K562 (cell line): Measurements from ENCODE around the gene SLC5A2. TPM values are rescaled to one million over a fixed set of nuclear protein-coding genes. Genes with fewer than 3 reads are reported as not detected.

ENCODE experiments used
- ATF1 ChIP-seq, 2 experiments: fragments of 450-650 bp in 1 of 2; IDR thresholded peaks; 2 replicates each; pipeline ENCODE4 v1.6.1; 2016; ENCODE audit warnings: missing compliant biosample characterization in 1 of 2, missing genetic modification characterization in 1 of 2
- BCL6 ChIP-seq: fragments of 250-450 bp; sonication (Bioruptor Pico); IDR thresholded peaks from 2 replicates; pipeline ENCODE4 v1.4.0; 2020
- CBX3 ChIP-seq, 2 experiments: IDR thresholded peaks; 1 replicate in 1 of 2; 2 replicates in 1 of 2; pipeline ENCODE4 v1.6.1; 2012; ENCODE audit warnings: inconsistent platforms in 2 of 2, low read length in 2 of 2, borderline replicate concordance in 1 of 2, control low read depth in 1 of 2
- CBX8 ChIP-seq: fragments of 200-600 bp; sonication (generic); IDR thresholded peaks from 2 replicates; pipeline ENCODE4 v1.6.1; 2012; ENCODE audit warnings: borderline replicate concordance, mixed run types, low read depth, mild to moderate bottlenecking, moderate library complexity, mixed read lengths, low read length, control low read depth, inconsistent platforms; ENCODE audit not compliant: poor library complexity, severe bottlenecking; ENCODE audit errors: extremely low read depth
- CHCHD3 ChIP-seq: fragments of 250-450 bp; sonication (Bioruptor Pico); IDR thresholded peaks from 2 replicates; pipeline ENCODE4 v2.1.2; 2022; ENCODE audit warnings: mild to moderate bottlenecking
- EZH2 ChIP-seq: IDR thresholded peaks from 2 replicates; pipeline ENCODE4 v1.6.1; 2012; ENCODE audit warnings: low read depth, mild to moderate bottlenecking, inconsistent platforms, low read length, borderline replicate concordance
- HNRNPUL1 ChIP-seq: fragments of 200-400 bp; formaldehyde crosslinking; IDR thresholded peaks from 2 replicates; pipeline ENCODE4 v1.6.1; 2017; ENCODE audit warnings: low read length
- NCOA2 ChIP-seq, 2 experiments: fragments of 450-650 bp; IDR thresholded peaks; 2 replicates each; pipeline ENCODE4 v1.6.1; 2018; ENCODE audit warnings: mild to moderate bottlenecking in 2 of 2, moderate library complexity in 1 of 2; ENCODE audit not compliant: partially characterized antibody in 2 of 2
- PTTG1 ChIP-seq: fragments of 450-650 bp; IDR thresholded peaks from 2 replicates; pipeline ENCODE4 v1.6.1; 2016; ENCODE audit warnings: low read depth, mild to moderate bottlenecking, missing genetic modification characterization, missing compliant biosample characterization
- RBM25 ChIP-seq: fragments of 200-400 bp; formaldehyde crosslinking; IDR thresholded peaks from 2 replicates; pipeline ENCODE4 v1.6.1; 2018; ENCODE audit warnings: low read length, low read depth, moderate library complexity; ENCODE audit not compliant: severe bottlenecking
- XRCC5 ChIP-seq: fragments of 200-400 bp; formaldehyde crosslinking; IDR thresholded peaks from 2 replicates; pipeline ENCODE4 v1.6.1; 2017; ENCODE audit warnings: low read depth, mild to moderate bottlenecking, low read length
- ZNF239 ChIP-seq: fragments of 250-450 bp; sonication (Bioruptor Pico); IDR thresholded peaks from 2 replicates; pipeline ENCODE4 v1.4.0; 2020; ENCODE audit warnings: mild to moderate bottlenecking
- ZNF785 ChIP-seq: fragments of 250-450 bp; sonication (Bioruptor Pico); IDR thresholded peaks from 2 replicates; pipeline ENCODE4 v1.4.0; 2020; ENCODE audit warnings: mild to moderate bottlenecking
- polyA plus RNA-seq, 8 experiments: library from polyadenylated mRNA; depleted of rRNA in 4 of 8; stranded (reverse) in 5 of 8; unstranded in 3 of 8; fragments of >200 nt; fragmentation: Nextera tagmentation in 2 of 8; fragmentation: Illumina TruSeq in 1 of 8; extraction: Ambion mirVana in 2 of 8; extraction: Trizol in 1 of 8; gene quantifications; 2 replicates each; pipeline versions ENCODE4 v1.2.1 to v1.2.3, GENCODE V29; 2011 to 2014; ENCODE audit warnings: inconsistent platforms in 1 of 8, missing spikeins in 1 of 8
- total RNA-seq, 7 experiments: library from RNA; depleted of rRNA in 6 of 7; stranded (reverse); fragments of >200 nt in 6 of 7; fragmentation: Illumina TruSeq in 2 of 7; extraction: Trizol in 2 of 7; gene quantifications; 2 replicates each; pipeline versions ENCODE4 v1.2.1 to v1.2.3, GENCODE V29; 2011 to 2021; ENCODE audit warnings: low replicate concordance in 1 of 7
- TF ChIP-seq, protein P1 (sequence below), 3 experiments: IDR thresholded peaks in 2 of 3; conservative IDR thresholded peaks in 1 of 3; 2 replicates each; pipeline ENCODE4 v1.5.1; 2011 to 2012; ENCODE audit warnings: low read length in 3 of 3, mild to moderate bottlenecking in 3 of 3, control low read depth in 2 of 3, improper control_type of control experiment in 1 of 3, inconsistent platforms in 1 of 3, low read depth in 1 of 3, mixed read lengths in 1 of 3, moderate library complexity in 1 of 3; ENCODE audit not compliant: insufficient read depth in 2 of 3
- TF ChIP-seq, protein P2 (sequence below), 2 experiments: IDR thresholded peaks; 2 replicates each; pipeline ENCODE4 v1.6.1; 2011; ENCODE audit warnings: borderline replicate concordance in 1 of 2, control low read depth in 1 of 2, low read depth in 1 of 2, low read length in 1 of 2, mild to moderate bottlenecking in 1 of 2, mixed read lengths in 1 of 2, moderate library complexity in 1 of 2; ENCODE audit not compliant: insufficient read depth in 1 of 2, insufficient read length in 1 of 2, poor library complexity in 1 of 2, severe bottlenecking in 1 of 2; ENCODE audit errors: extremely low read depth in 1 of 2
- TF ChIP-seq, protein P3 (sequence below): sonication (generic); formaldehyde crosslinking; IDR thresholded peaks from 2 replicates; pipeline ENCODE4 v1.8.1; 2023; ENCODE audit warnings: mild to moderate bottlenecking, missing genetic modification reagents
- TF ChIP-seq, protein P4 (sequence below): fragments of 450-650 bp; conservative IDR thresholded peaks from 2 replicates; pipeline ENCODE4 v1.6.1; 2016; ENCODE audit warnings: missing genetic modification characterization, low read depth, mild to moderate bottlenecking, missing compliant biosample characterization, moderate library complexity
- TF ChIP-seq, protein P5 (sequence below): fragments of 250-450 bp; sonication (Bioruptor Pico); IDR thresholded peaks from 2 replicates; pipeline ENCODE4 v1.4.0; 2020; ENCODE audit warnings: borderline replicate concordance

SLC5A2 gene
- total and polyA plus RNA-seq, 9 of the 15 experiments (the other 6 are each of a cell fraction or from before 2014, with no cell fraction given) = 0.07 to 2.7 (median 2.2) TPM; not detected in 6

DNA sequence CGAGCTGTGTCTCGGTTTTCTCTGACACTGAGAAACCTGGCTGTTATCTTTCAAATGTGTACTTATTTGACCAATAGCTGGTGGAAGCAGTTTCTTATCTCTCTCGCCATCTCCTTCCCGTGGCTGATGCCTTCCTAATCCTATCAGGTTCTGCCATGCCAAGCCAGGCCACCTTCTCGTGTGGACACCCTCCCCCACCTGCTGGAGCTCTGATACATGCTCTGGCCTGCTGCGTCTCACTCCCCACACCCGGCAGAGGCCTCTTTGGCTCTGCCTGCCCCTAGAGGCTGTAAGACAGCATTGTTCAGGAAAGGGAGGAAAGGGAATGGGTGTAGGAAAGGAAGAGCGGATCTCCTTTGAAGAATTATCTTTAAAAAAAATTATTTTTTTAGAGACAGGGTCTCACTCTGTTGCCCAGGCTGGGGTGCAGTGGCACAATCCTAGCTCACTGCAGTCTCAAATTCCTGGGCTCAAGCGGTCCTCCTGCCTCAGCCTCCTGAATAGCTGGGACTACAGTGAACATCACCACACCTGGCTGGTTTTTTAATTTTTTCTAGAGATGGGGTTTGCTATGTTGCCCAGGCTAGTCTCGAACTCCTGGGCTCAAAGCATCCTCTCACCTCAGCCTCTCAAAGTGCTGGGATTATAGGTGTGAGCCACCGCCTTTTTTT is 31.1 kb upstream of the SLC5A2 start (continued):
- TF ChIP-seq NCOA2 (IDR thresholded peaks at IDR 0.05; ENCODE audit: partially characterized antibody in 2 of 2) (no peak), RBM25 (peak; percentile 11), PTTG1 (tag) (no peak), ZNF785 (CRISPR knock-in tag) (no peak), ATF1 (CRISPR knock-in tag; IDR thresholded peaks at IDR 0.05) (no peak), ATF1 (tag; IDR thresholded peaks at IDR 0.05) (peak; percentile 42; the same call in 1 of the 2 replicates), CHCHD3 (CRISPR knock-in tag) (no peak), ZNF239 (CRISPR knock-in tag) (no peak), EZH2 (no peak), XRCC5 (peak; percentile 24; the same call in 1 of the 2 replicates), BCL6 (no peak), CBX8 (no peak), CBX3 (IDR thresholded peaks at IDR 0.05; ENCODE audit: borderline replicate concordance in 1 of 2, low read length in 2 of 2) (peak in 1 of 2 experiments; percentile 52; a peak in 1 of 3 replicates), HNRNPUL1 (no peak)
- TF ChIP-seq, protein P1, sequence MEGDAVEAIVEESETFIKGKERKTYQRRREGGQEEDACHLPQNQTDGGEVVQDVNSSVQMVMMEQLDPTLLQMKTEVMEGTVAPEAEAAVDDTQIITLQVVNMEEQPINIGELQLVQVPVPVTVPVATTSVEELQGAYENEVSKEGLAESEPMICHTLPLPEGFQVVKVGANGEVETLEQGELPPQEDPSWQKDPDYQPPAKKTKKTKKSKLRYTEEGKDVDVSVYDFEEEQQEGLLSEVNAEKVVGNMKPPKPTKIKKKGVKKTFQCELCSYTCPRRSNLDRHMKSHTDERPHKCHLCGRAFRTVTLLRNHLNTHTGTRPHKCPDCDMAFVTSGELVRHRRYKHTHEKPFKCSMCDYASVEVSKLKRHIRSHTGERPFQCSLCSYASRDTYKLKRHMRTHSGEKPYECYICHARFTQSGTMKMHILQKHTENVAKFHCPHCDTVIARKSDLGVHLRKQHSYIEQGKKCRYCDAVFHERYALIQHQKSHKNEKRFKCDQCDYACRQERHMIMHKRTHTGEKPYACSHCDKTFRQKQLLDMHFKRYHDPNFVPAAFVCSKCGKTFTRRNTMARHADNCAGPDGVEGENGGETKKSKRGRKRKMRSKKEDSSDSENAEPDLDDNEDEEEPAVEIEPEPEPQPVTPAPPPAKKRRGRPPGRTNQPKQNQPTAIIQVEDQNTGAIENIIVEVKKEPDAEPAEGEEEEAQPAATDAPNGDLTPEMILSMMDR (IDR thresholded peaks at IDR 0.05 in 2 of 3, conservative IDR thresholded peaks at IDR 0.05 in 1 of 3; ENCODE audit: insufficient read depth in 2 of 3, low read depth in 1 of 3, low read length in 3 of 3) = peak; percentile 80 to 92 (median 83)
- TF ChIP-seq, protein P2, sequence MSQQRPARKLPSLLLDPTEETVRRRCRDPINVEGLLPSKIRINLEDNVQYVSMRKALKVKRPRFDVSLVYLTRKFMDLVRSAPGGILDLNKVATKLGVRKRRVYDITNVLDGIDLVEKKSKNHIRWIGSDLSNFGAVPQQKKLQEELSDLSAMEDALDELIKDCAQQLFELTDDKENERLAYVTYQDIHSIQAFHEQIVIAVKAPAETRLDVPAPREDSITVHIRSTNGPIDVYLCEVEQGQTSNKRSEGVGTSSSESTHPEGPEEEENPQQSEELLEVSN (IDR thresholded peaks at IDR 0.05; ENCODE audit: borderline replicate concordance in 1 of 2, extremely low read depth in 1 of 2, insufficient read depth in 1 of 2, insufficient read length in 1 of 2, low read depth in 1 of 2, low read length in 1 of 2, poor library complexity in 1 of 2, severe bottlenecking in 1 of 2) = peak in 1 of 2 experiments; percentile 42
- TF ChIP-seq, protein P3, sequence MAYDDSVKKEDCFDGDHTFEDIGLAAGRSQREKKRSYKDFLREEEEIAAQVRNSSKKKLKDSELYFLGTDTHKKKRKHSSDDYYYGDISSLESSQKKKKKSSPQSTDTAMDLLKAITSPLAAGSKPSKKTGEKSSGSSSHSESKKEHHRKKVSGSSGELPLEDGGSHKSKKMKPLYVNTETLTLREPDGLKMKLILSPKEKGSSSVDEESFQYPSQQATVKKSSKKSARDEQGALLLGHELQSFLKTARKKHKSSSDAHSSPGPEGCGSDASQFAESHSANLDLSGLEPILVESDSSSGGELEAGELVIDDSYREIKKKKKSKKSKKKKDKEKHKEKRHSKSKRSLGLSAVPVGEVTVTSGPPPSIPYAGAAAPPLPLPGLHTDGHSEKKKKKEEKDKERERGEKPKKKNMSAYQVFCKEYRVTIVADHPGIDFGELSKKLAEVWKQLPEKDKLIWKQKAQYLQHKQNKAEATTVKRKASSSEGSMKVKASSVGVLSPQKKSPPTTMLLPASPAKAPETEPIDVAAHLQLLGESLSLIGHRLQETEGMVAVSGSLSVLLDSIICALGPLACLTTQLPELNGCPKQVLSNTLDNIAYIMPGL (CRISPR knock-in tag) = no peak
- TF ChIP-seq, protein P4, sequence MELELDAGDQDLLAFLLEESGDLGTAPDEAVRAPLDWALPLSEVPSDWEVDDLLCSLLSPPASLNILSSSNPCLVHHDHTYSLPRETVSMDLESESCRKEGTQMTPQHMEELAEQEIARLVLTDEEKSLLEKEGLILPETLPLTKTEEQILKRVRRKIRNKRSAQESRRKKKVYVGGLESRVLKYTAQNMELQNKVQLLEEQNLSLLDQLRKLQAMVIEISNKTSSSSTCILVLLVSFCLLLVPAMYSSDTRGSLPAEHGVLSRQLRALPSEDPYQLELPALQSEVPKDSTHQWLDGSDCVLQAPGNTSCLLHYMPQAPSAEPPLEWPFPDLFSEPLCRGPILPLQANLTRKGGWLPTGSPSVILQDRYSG (tag) = no peak
- TF ChIP-seq, protein P5, sequence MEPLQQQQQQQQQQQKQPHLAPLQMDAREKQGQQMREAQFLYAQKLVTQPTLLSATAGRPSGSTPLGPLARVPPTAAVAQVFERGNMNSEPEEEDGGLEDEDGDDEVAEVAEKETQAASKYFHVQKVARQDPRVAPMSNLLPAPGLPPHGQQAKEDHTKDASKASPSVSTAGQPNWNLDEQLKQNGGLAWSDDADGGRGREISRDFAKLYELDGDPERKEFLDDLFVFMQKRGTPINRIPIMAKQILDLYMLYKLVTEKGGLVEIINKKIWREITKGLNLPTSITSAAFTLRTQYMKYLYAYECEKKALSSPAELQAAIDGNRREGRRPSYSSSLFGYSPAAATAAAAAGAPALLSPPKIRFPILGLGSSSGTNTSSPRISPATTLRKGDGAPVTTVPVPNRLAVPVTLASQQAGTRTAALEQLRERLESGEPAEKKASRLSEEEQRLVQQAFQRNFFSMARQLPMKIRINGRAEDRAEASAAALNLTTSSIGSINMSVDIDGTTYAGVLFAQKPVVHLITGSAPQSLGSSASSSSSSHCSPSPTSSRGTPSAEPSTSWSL = no peak
